ENCODE measurements around the gene TBATA.
A peak's percentile ranks its signal among the peaks of the same experiment; 100 is the strongest.

Gene TBATA

GRCh38 chr10:70759781-70760180 is 25.4 kb downstream of the TBATA start:
- DNase-seq, result no peak

GRCh38 chr10:70758757-70759514 is 26.2 kb downstream of the TBATA start:
- peak; percentile 30 for DNase-seq

GRCh38 chr10:70757856-70758255 is 27.3 kb downstream of the TBATA start:
- no peak for DNase-seq

- DNase-seq, result no peak
Observed at GRCh38 chr10:70756700-70757360, 28.3 kb downstream of the TBATA start.

GRCh38 chr10:70753841-70754621 is 31.1 kb downstream of the TBATA start:
- DNase-seq, result no peak

GRCh38 chr10:70753026-70753663 is 32.0 kb downstream of the TBATA start:
- DNase-seq, result no peak

GRCh38 chr10:70752571-70752970 is 32.6 kb downstream of the TBATA start:
- DNase-seq, result no peak

GRCh38 chr10:70751991-70752390 is 33.2 kb downstream of the TBATA start:
- no peak for DNase-seq

- DNase-seq, result no peak
Observed at GRCh38 chr10:70751356-70751755, 33.8 kb downstream of the TBATA start.

- no peak for DNase-seq
Observed at GRCh38 chr10:70750156-70750703, 34.9 kb downstream of the TBATA start.

- DNase-seq, result no peak
Observed at GRCh38 chr10:70749756-70750155, 35.4 kb downstream of the TBATA start.

GRCh38 chr10:70748801-70749573 is 36.2 kb downstream of the TBATA start:
- no peak for DNase-seq

- no peak for DNase-seq
Observed at GRCh38 chr10:70748305-70748704, 36.9 kb downstream of the TBATA start.

- no peak for DNase-seq
Observed at GRCh38 chr10:70747192-70747965, 37.8 kb downstream of the TBATA start.

- DNase-seq, result no peak
Observed at GRCh38 chr10:70745555-70745954, 39.6 kb downstream of the TBATA start.

- DNase-seq, result no peak
Observed at GRCh38 chr10:70744617-70745143, 40.5 kb downstream of the TBATA start.

- DNase-seq, result no peak
Observed at GRCh38 chr10:70743879-70744278, 41.3 kb downstream of the TBATA start.

- no peak for DNase-seq
Observed at GRCh38 chr10:70743430-70743788, 41.8 kb downstream of the TBATA start.

GRCh38 chr10:70742537-70743429 is 42.4 kb downstream of the TBATA start:
- DNase-seq, result no peak

Measured in DMS79 treated with DMSO at 0.1 percent for 48 hours (cell line).